ENCODE results near the gene KCNG2. TPM values are rescaled to one million over a fixed set of nuclear protein-coding genes. Genes with fewer than 3 reads are reported as not detected.

KCNG2 gene
- total RNA-seq, 1 donor = not detected

GRCh38 chr18:79814373-79814772 lies 16.6 kb downstream of the KCNG2 start:
- no peak overlapping the region for H3K4me3 ChIP-seq (ENCODE audit: insufficient read depth, low read length)

GRCh38 chr18:79815657-79816056 lies 17.9 kb downstream of the KCNG2 start:
- Histone ChIP-seq H3K4me2 (ENCODE audit: insufficient read depth, low read length) (no peak overlapping the region), H3K4me3 (ENCODE audit: insufficient read depth, low read length) (no peak overlapping the region), H3K79me2 (ENCODE audit: insufficient read depth, low read length) (no peaks in the 10 kb centered on the region), H4K20me1 (ENCODE audit: insufficient read depth, low read length) (no peaks in the 10 kb centered on the region), H3K36me3 (ENCODE audit: insufficient read depth, low read length) (no peaks in the 10 kb centered on the region), H3K27me3 (ENCODE audit: insufficient read depth, low read length) (peaks cover 30% of the 10 kb centered on the region), H3K4me1 (ENCODE audit: insufficient read depth, low read length) (no peaks in the 10 kb centered on the region), H3K9me3 (ENCODE audit: low read depth, low read length) (no peaks in the 10 kb centered on the region), H2AFZ (ENCODE audit: low read length) (no peak overlapping the region), H3K27ac (ENCODE audit: low read depth, low read length) (no peak overlapping the region)
- DNase-seq (ENCODE audit: insufficient read length, low spot score, missing footprints) = no peak
- no peak for TF ChIP-seq CTCF (IDR thresholded peaks at IDR 0.05; ENCODE audit: extremely low read depth, low read depth, low read length)

More at GRCh38 chr18:79814373-79814772, 16.6 kb downstream of the KCNG2 start:
- TF ChIP-seq CTCF (IDR thresholded peaks at IDR 0.05; ENCODE audit: extremely low read depth, low read depth, low read length) = no peak
- H3K4me2 ChIP-seq (ENCODE audit: insufficient read depth, low read length) = no peak overlapping the region
- H3K79me2 ChIP-seq (ENCODE audit: insufficient read depth, low read length) = no peaks in the 10 kb centered on the region
- peaks cover 30% of the 10 kb centered on the region for H3K27me3 ChIP-seq (ENCODE audit: insufficient read depth, low read length)
- H3K4me1 ChIP-seq (ENCODE audit: insufficient read depth, low read length) = no peaks in the 10 kb centered on the region
- no peaks in the 10 kb centered on the region for H3K9me3 ChIP-seq (ENCODE audit: low read depth, low read length)
- no peak overlapping the region for H3K27ac ChIP-seq (ENCODE audit: low read depth, low read length)
- H2AFZ ChIP-seq (ENCODE audit: low read length) = no peak overlapping the region
- DNase-seq (ENCODE audit: insufficient read length, low spot score, missing footprints) = no peak
- no peaks in the 10 kb centered on the region for H4K20me1 ChIP-seq (ENCODE audit: insufficient read depth, low read length)
- no peaks in the 10 kb centered on the region for H3K36me3 ChIP-seq (ENCODE audit: insufficient read depth, low read length)

GRCh38 chr18:79816092-79816491 lies 18.4 kb downstream of the KCNG2 start:
- H2AFZ ChIP-seq (ENCODE audit: low read length) = no peak overlapping the region
- H3K9me3 ChIP-seq (ENCODE audit: low read depth, low read length) = no peaks in the 10 kb centered on the region
- no peak overlapping the region for H3K4me3 ChIP-seq (ENCODE audit: insufficient read depth, low read length)
- TF ChIP-seq CTCF (IDR thresholded peaks at IDR 0.05; ENCODE audit: extremely low read depth, low read depth, low read length) = no peak
- no peaks in the 10 kb centered on the region for H3K4me1 ChIP-seq (ENCODE audit: insufficient read depth, low read length)
- peaks cover 29% of the 10 kb centered on the region for H3K27me3 ChIP-seq (ENCODE audit: insufficient read depth, low read length)
- no peaks in the 10 kb centered on the region for H3K36me3 ChIP-seq (ENCODE audit: insufficient read depth, low read length)
- no peaks in the 10 kb centered on the region for H3K79me2 ChIP-seq (ENCODE audit: insufficient read depth, low read length)
- no peak overlapping the region for H3K27ac ChIP-seq (ENCODE audit: low read depth, low read length)
- no peak for DNase-seq (ENCODE audit: insufficient read length, low spot score, missing footprints)
- H4K20me1 ChIP-seq (ENCODE audit: insufficient read depth, low read length) = no peaks in the 10 kb centered on the region
- no peak overlapping the region for H3K4me2 ChIP-seq (ENCODE audit: insufficient read depth, low read length)

GRCh38 chr18:79816981-79817606 lies 19.4 kb downstream of the KCNG2 start:
- Histone ChIP-seq H3K27me3 (ENCODE audit: insufficient read depth, low read length) (peaks cover 27% of the 10 kb centered on the region), H3K27ac (ENCODE audit: low read depth, low read length) (no peak overlapping the region), H3K9me3 (ENCODE audit: low read depth, low read length) (no peaks in the 10 kb centered on the region), H3K4me1 (ENCODE audit: insufficient read depth, low read length) (no peaks in the 10 kb centered on the region), H4K20me1 (ENCODE audit: insufficient read depth, low read length) (no peaks in the 10 kb centered on the region), H3K36me3 (ENCODE audit: insufficient read depth, low read length) (no peaks in the 10 kb centered on the region), H3K4me2 (ENCODE audit: insufficient read depth, low read length) (no peak overlapping the region), H3K4me3 (ENCODE audit: insufficient read depth, low read length) (no peak overlapping the region), H3K79me2 (ENCODE audit: insufficient read depth, low read length) (no peaks in the 10 kb centered on the region), H2AFZ (ENCODE audit: low read length) (no peak overlapping the region)
- no peak for TF ChIP-seq CTCF (IDR thresholded peaks at IDR 0.05; ENCODE audit: extremely low read depth, low read depth, low read length)
- no peak for DNase-seq (ENCODE audit: insufficient read length, low spot score, missing footprints)
